GM19452 (cell line): ENCODE results near the gene CILP.
"Not testable (repeated sequence)": the region's sequence is repeated elsewhere in the genome, so short reads cannot be mapped to it uniquely, and the experiment has no call there.

ENCODE experiments used
- ATAC-seq: cut with Tn5 transposase; IDR thresholded peaks from one replicate; pipeline ENCODE4 v1.9.1; 2021; ENCODE audit not compliant: unreplicated experiment

Gene CILP

GRCh38 chr15:65226901-65227300 lies 15.6 kb upstream of the CILP start:
- ATAC-seq: not testable (repeated sequence)

- ATAC-seq: no peak
These were observed 14.9 kb upstream of the CILP start for GRCh38 chr15:65226221-65226620.

GRCh38 chr15:65223996-65224395 lies 12.7 kb upstream of the CILP start:
- no peak for ATAC-seq

GRCh38 chr15:65222891-65223290 lies 11.6 kb upstream of the CILP start:
- ATAC-seq: no peak

- ATAC-seq: no peak
These were observed 10.4 kb upstream of the CILP start for GRCh38 chr15:65221697-65222096.

- no peak for ATAC-seq
These were observed 7.9 kb upstream of the CILP start for GRCh38 chr15:65219137-65219536.

GRCh38 chr15:65217526-65218482 lies 6.5 kb upstream of the CILP start:
- ATAC-seq: no peak

- ATAC-seq: no peak
These were observed 4.2 kb upstream of the CILP start for GRCh38 chr15:65215496-65215895.

GRCh38 chr15:65214010-65214409 lies 2.7 kb upstream of the CILP start:
- no peak for ATAC-seq

GRCh38 chr15:65213241-65213640 lies 2.0 kb upstream of the CILP start:
- ATAC-seq: no peak

GRCh38 chr15:65212097-65212496 lies 824 bp upstream of the CILP start:
- ATAC-seq: no peak

GRCh38 chr15:65211482-65211982 lies 259 bp upstream of the CILP start:
- ATAC-seq: no peak

- ATAC-seq: no peak
These were observed 1.3 kb downstream of the CILP start for GRCh38 chr15:65209701-65210643.

- no peak for ATAC-seq
These were observed 2.6 kb downstream of the CILP start for GRCh38 chr15:65208647-65209046.

GRCh38 chr15:65207280-65207840 lies 3.9 kb downstream of the CILP start:
- ATAC-seq: no peak

- ATAC-seq: no peak
These were observed 4.5 kb downstream of the CILP start for GRCh38 chr15:65206750-65207149.

GRCh38 chr15:65204931-65205660 lies 6.2 kb downstream of the CILP start:
- no peak for ATAC-seq

- no peak for ATAC-seq
These were observed 6.9 kb downstream of the CILP start for GRCh38 chr15:65204236-65204930.

- no peak for ATAC-seq
These were observed 9.4 kb downstream of the CILP start for GRCh38 chr15:65201918-65202317.

- no peak for ATAC-seq
These were observed 12.7 kb downstream of the CILP start for GRCh38 chr15:65198571-65198970.
